ENCODE measurements around the gene LSAMP. TPM values are rescaled to one million over a fixed set of nuclear protein-coding genes. Genes with fewer than 3 reads are reported as not detected.

LSAMP gene
- total RNA-seq, 1 donor from 2014 or later: 0.48 TPM

DNA sequence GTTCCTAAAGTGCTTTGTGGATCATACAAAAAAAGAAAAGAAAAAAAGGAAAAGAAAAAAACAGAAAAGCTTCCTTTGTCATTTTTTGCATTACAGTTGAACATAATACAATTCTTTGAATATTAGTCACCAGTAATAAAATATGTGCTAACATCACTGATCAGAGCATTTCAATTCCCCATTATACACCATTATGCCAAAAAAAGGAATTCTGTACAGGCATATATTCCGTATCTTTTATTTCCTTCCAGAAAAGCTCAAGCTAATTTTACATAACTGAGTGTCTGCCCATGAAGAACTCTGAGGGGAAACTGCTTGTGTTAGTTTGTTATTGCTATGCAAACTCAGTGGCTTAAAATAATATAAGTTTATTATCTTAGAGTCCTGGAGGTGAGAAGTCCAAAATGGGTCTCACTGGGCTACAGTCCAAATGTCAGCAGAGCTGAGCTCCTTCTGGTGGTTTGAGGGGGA lies 444.1 kb downstream of the LSAMP start:
- intact Hi-C loops (cut with DNase I): no loop called here
- DNase-seq (ENCODE audit: low spot score): no peak

DNA sequence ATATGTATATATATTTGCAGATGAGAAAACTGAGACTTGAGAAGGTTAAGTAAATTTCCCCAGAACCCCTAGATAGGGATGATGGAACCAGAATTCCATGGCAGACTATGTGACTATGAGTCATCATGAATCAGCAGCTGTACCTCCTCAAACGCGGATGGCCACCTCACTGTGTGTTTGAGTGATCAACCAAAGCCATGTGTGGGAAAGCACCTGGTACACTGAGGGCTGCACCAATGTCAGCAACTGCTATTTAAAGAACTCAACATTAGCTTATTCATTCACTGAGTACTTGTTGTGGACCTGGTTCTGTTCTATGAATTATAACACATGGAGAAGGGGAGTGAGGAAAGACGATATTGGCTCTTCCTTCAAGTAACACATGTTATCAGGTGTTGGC lies 445.0 kb downstream of the LSAMP start:
- intact Hi-C loops (cut with DNase I): no loop called here
- DNase-seq (ENCODE audit: low spot score): no peak

DNA sequence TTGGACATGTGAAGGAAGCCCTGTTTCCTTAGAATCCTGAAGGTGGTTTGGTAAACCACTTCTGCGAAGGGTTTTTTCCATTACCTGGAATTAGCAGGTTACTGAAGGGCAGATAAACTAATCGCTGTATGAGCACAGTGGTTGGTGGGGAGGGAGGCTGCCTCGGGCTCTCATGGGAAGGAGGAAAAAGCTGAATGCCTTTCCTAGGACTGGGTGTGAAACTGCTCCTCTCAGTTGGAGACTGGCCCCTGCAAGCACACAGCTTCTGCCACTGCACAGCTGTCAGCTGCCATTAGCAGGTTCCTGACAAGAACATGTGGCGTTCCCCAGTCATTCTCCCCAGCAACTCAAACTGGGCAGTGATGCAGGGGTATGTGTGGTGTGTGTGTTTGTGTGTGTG lies 445.7 kb downstream of the LSAMP start:
- intact Hi-C loops (cut with DNase I): no loop called here
- DNase-seq (ENCODE audit: low spot score): no peak

DNA sequence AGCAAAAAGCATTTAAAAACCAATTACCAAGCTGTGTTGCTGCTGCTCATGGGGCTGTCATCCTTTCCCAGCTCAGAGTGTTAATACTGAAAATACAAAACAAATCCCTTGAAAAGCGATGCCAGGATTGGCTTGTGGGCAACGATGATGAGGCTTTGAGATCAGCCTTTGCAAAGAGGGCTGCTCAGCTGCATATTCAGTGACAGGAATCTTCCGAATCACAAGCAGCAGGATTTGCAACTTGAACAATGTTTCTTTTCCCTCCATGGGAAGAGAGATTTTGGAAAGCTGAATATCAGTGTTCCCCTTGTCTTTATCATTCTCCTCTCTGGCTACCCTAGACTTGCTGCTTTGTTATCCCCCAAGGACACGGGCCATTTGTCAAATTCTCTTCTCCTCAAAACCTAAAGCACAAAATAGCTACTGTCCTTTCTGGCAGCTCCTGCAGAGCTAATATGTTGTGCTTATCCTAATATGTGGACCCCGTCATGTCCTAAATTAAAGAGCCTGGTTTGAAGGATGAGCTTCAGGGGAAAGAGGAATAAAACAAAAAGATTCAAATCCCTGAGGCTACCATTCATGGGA lies 446.2 kb downstream of the LSAMP start:
- intact Hi-C loops (cut with DNase I): no loop called here

DNA sequence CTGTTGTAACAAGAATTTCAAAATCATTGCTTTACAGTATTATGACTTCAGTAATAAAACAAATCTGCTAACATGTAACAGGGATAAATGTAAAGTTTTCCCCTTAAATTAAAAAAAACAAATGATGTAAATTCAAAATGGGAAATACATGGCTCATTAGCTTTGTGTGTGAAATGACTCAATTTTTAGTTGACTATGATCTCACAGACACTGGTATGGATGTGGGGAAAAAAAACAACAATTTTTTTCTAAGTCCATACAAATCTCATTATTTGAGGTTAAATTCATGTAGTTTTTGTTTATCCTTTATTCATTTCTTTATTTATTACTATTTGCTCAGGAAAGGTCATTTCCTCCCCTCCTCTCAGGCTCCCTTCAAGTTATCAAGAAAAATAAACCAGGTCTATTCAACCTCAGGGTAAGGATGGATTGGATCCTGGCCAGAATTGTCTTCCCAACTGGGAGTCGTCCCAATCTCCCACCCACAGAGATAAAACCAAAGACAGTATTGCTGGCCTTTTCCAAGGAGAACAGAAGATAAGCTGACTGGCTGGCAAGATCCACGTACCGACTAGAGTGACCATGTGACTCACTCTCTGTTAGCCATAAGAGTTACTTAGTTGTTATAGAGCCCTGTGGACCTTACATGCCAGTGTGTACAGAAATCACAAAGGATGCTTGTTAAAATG lies 448.7 kb downstream of the LSAMP start:
- no peak for DNase-seq (ENCODE audit: low spot score)
- intact Hi-C loops (cut with DNase I): no loop called here

More for the DNA sequence above, 446.2 kb downstream of the LSAMP start:
- DNase-seq (ENCODE audit: low spot score): no peak

DNA sequence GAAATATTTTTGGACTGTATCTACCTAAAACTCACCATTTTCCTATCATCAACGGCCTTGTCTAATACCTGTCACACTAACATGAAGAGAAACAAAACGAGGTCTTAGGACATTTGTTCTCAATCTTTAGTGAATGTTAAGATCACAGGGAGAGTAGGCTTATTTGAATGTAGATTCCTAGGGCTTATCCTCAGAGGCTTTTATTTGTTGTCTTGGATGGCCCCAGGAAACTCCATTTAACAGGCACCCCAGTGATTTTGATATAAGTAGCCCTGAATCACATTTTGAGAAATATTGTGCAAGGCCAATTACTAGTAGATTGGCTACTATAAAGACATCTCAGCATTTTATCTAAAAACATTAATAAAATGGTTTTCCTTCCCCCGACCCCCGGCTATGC lies 454.6 kb downstream of the LSAMP start:
- intact Hi-C loops (cut with DNase I): no loop called here
- no peak for DNase-seq (ENCODE audit: low spot score)

DNA sequence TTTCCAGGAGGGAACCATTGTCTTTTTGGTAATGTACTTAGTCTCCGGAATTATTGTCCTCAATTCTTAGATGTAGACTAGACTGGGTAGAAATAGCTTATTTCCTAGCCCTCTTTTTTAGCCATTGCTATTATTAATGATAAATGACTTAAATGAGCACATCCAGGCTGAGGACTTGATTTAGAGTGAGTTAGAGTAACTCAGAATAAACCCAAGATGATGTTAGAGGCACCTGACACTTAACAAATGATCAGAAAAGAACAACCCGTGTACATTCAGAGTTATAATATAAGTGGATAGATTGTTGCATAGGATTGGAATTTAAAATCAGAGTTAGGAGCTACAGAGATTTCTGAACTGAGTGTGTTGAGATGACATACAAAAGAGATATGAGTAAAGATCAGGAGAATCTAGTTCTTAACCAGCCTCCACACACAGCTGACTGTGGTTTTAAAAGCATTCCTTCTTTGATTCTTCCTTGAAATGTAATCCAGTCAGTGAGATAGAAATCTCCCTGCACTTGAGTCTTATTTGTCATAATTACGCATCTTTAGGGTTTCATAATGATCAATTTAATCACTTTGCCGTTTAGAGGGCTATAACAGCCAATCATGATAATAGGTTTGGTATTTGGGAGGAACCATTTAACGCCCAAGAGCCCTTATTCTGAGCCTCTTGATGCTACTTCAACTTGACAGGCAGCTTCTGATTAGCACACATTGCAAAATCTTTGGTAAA lies 455.4 kb downstream of the LSAMP start:
- intact Hi-C loops (cut with DNase I): no loop called here
- no peak for DNase-seq (ENCODE audit: low spot score)

DNA sequence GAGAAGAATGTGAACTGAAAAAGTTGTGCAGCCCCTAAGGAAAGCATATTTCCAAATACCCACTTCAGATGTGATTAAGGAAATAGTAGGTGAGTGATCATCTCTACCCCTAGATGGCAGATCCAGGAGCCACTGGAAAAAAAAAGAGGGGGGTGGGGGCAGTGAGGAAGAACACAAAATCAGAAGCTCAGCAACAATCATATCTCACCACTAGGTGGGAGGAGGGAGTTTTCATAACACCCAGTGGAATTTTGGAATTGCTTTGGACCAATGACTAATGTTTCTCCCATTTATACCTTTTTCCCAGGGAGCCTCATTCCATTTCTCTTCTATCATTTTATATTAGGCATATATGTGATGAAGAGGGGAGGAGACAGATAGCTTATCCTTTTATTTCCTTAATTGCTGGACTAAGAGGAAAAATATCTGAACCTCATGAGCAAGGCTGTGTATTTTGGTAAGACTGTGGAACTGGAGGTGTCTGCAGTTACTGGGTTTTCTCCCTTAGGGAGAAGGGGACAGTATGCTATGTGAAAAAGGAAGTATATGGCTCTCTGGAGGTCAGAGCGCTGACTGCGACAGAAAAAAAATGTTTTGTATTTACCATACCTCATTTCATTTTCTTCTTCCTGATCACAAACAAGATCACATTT lies 458.6 kb downstream of the LSAMP start:
- no peak for DNase-seq (ENCODE audit: low spot score)
- intact Hi-C loops (cut with DNase I): no loop called here

DNA sequence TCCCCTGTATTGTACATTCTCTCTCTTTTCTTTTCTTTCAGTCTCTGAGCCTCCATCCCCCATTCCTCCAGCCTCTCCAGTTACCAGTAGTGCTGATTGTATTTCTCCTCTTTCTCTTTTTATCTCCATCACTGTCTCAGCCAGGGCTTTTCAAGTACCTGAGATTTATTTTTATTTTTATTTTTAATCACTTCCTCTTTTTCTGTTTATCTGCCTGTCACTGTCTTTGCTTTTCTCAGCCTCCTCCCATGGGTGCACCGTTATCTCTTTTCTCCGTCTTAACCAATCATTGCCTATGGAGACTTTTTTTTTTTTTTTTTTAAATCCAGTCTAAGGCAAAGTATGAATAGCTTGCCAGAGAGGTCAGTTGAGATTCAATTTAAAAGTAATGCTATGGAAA lies 462.7 kb downstream of the LSAMP start:
- intact Hi-C loops (cut with DNase I): no loop called here
- no peak for DNase-seq (ENCODE audit: low spot score)

DNA sequence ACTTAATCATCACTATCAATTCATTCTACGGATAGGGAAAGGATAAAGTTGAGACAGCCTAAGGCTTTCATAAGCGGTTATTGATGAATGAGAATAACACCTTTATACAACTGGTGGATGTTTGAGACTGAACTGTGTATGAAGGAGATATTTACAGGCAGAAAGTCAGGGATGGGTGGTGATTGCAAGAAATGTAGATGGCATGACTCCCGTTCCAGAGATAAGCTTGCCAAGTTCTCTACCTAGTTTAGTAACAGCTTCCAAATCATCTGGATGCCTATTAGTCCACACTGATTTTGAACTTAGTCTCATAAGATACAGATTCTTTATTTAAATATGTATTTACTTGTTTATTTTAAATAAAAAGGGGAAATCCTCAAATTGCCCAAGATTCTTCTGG lies 463.2 kb downstream of the LSAMP start:
- intact Hi-C loops (cut with DNase I): no loop called here

DNA sequence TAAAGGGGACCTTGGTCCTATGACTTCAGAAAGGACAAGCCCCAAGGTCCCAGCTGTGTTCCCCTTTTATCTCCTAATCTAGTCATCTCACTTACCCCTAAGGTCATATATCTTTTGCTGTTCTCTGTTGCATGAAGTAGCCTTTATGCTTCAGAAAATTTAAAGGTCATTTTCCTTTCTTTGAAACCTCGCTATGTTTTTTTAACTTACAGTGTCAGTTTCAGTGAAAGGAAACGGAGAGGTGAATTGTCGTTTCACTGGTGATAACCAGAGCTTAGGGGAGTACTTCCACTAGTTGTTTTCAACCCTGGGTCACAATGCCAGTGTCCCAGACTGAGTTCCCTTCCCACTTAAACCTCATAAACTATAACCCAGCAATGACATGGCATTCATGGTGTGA lies 464.6 kb downstream of the LSAMP start:
- intact Hi-C loops (cut with DNase I): no loop called here
- DNase-seq (ENCODE audit: low spot score): no peak

More for the DNA sequence above, 463.2 kb downstream of the LSAMP start:
- no peak for DNase-seq (ENCODE audit: low spot score)

DNA sequence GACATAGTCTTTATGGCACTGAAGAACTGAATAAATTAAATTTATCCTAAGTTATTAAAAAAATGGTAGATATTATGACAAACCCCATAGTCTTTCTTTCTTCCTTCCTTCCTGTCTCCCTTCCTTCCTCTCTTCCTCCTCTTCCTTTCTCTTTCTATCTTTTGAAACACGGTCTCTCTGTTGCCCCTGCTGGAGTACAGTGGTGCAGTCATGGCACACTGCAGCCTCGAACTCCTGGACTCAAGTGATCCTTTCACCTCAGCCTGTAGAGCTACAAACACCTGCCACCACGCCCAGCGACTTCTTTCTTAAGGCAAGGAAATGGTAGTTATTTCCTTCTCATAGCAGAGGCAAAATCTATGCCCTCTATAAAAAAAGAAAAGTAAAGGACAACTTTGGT lies 467.4 kb downstream of the LSAMP start:
- intact Hi-C loops (cut with DNase I): no loop called here

DNA sequence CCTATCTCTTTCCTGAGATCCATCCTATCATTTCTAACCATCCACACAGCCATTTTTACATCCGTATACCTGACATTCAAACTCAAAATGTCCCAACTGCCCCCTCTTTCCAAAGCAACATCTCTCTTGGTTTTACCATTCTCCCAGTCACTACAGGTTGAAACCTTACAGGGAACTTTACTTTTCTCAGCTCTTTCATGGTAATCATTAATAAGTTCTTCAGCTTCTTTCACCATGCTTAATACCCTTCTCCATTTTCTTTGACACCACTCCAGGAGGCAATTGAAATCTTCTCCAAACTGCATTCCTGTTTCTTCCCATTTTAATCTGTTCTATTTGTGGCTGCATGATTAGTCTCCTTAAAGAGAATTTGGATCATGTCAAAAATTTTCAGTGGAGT lies 469.5 kb downstream of the LSAMP start:
- intact Hi-C loops (cut with DNase I): no loop called here

More for the DNA sequence above, 467.4 kb downstream of the LSAMP start:
- no peak for DNase-seq (ENCODE audit: low spot score)

DNA sequence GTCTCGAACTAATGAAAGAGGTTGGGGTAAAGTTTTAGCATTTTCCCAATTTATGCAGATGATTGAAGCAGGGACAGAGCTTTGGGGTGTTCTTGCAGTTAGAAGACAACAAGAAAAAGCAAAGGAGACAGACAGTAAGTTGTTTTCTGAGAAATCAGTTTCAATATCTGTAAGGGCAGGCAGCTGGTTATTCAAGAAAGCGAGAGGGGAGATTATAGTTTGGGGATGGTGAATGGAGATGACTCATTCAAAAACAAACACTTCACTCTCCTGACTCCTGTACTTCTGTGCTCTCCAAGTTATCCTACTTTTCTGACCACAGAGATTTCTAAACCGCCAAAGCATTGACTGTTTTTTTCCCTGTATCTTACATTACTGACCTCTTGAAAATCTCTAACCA lies 469.9 kb downstream of the LSAMP start:
- intact Hi-C loops (cut with DNase I): no loop called here
- DNase-seq (ENCODE audit: low spot score): no peak

More for the DNA sequence above, 469.5 kb downstream of the LSAMP start:
- no peak for DNase-seq (ENCODE audit: low spot score)

DNA sequence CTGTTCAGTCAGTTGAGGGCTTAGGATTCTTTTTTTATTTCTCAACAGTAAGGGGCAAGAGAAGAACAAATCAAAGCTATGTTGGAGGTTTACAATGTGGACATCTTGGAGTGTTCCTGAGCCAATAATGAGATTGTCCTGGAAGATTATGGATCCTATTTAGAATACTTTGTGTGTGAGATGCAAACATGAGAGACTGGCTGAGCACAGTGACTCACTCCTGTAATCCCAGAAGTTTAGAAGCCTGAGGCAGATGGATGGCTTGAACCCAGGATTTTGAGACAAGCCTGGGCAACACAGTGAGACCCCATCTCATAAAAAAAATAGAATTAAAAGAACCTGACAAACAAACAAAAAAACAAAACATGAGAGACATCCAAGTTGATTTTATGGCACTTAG lies 470.3 kb downstream of the LSAMP start:
- DNase-seq (ENCODE audit: low spot score): no peak
- intact Hi-C loops (cut with DNase I): no loop called here

DNA sequence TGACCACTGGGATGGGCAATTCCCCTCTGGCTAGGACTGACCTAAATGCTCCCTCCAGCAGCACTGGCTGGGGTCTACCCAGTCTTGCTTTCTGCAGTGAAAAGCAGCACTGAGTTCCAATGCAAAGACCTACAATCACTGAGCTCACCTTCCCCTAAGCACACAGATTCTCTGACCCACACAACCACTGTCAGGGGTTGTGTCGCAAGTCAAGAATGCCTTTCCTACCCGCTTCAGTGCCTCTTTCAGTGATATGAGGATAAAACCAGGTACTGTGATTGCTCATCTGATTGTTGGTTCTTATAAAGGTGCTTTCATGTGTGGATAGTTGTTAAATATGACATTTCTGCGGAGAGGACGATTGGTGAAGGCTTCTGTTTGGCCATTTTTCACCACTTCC lies 476.4 kb downstream of the LSAMP start:
- intact Hi-C loops (cut with DNase I): no loop called here
- DNase-seq (ENCODE audit: low spot score): no peak

DNA sequence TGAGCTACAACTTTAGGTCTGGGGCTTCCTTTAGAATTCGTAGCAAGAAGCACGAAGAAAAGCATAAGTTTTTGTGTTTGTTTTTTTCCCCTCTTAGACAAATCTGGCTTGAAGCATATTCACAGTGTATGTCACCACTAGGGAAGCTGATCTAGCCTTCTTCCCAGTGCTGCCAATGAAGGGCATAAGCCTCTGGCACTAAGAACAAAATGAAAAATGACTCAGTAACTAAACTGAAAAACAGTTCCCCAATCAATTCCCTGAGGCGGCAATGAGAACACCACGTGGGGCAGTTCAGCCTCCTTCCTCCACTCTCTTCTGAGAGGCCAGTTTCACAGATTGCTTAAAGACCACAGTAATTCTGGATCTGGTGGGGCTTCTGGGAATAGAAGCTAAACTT lies 483.9 kb downstream of the LSAMP start:
- DNase-seq (ENCODE audit: low spot score): no peak
- intact Hi-C loops (cut with DNase I): no loop called here

DNA sequence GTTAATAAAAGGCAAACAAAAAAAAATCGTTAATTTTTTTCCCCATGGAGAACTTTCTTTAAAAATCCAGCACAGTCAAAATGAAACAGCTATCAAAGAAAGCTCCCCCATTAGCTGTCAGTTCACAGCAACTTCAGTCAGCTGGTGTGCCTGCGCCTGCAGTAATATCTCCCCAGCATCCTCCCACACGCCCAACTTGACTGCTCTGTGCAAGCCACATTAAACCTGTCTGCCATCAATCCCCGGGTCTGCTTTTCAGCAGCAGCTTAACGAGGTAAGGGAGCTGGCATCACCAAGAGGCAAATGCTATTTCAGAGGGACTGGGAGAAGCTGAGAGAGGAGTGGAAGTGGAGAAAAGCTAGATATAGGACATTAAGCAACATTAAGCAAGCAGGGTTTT lies 484.5 kb downstream of the LSAMP start:
- intact Hi-C loops (cut with DNase I): no loop called here
- DNase-seq (ENCODE audit: low spot score): no peak

DNA sequence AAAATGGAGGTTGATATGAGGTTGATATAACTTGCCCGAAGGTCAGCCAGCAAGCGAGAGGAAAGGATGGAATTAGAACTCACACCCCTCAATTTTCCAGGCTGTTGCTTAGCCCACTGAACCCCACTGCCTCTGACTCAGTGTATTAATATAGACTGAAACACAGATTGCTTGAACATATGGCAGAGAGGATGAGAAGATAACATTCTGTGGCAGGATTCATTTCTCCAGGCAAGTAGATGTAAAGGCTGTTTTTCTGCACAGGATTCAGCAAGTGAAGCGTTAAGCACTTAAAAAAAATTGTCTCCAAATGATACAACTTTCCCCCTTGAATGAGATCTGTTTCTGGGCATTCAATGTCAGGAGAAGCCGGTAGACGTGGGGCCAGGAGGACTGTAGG lies 486.8 kb downstream of the LSAMP start:
- no peak for DNase-seq (ENCODE audit: low spot score)
- intact Hi-C loops (cut with DNase I): no loop called here

DNA sequence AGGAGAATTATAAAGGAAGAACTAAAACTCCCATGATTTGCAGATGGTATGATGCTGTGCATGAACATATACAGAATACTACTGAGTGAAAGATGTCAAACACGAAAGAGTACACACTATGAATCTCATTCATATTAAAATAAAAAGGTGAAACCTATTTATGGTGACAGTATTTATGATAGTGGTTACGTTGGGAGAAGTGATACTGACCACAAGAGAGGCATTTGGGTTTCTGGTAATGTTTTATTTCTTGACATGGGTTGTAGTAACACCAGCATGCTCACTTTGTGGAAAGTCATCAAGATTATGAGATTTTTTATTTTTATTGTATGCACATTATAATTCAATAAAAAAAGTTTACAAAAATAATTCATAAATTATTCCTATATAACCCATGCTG lies 498.0 kb downstream of the LSAMP start:
- intact Hi-C loops (cut with DNase I): no loop called here
- DNase-seq (ENCODE audit: low spot score): no peak

Measured in cardiac septum (tissue), 1 donor.